ENCODE data around the gene LDLRAD3.
A peak's percentile ranks its signal among the peaks of the same experiment; 100 is the strongest.

Gene LDLRAD3

GRCh38 chr11:36253238-36253637 is 309.4 kb downstream of the LDLRAD3 start:
- no peak for DNase-seq

GRCh38 chr11:36254713-36255112 is 310.9 kb downstream of the LDLRAD3 start:
- DNase-seq: no peak

GRCh38 chr11:36257351-36257750 is 313.5 kb downstream of the LDLRAD3 start:
- no peak for DNase-seq

GRCh38 chr11:36258730-36259360 is 315.0 kb downstream of the LDLRAD3 start:
- DNase-seq: peak; percentile 37

- no peak for DNase-seq
Observed at GRCh38 chr11:36261094-36261493, 317.2 kb downstream of the LDLRAD3 start.

DNA sequence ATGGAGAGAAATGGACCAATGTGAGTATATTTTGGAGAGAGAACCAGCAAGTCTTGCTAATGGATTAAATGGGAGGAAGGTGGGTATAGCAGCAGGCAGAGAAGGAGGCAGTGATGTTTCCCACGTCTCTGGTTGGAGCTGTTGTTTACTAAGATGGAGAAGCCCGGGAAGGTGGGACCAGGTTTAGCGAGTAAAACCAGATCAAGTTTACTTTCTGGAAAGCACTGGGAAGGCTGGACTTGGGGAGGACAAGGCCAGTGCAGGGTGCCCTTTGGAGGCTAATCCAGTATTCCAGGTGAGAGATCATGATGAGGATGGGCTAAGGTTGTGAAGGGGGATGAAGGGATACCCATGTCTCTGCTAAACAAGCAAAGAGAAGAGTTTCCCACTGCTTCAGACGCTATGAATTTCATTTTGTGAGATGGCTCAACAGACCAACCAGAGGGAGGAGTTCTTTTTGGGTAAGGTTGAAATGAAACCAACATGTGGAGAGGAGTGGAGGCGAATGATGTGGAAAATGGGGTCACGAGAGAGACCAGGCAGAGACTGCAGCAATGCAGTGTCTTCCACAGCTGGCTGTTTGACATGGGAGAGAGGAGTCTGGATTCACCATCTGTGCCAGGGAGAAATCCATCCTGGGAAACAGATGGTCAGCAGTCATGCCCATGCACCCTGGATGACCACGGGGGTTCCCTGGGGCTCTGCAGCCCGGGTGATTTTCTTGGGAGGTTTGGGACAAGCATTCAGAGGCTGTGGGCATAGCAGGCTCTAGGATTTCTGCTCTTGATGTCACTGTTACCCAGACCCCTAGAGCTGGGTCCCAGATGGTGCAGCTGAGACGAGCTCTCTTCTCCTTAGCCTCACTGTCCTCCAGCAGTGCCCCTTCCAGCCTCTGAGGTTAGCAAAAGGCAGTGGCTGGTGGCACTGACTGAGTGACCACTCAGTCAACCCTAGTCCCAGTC is 320.4 kb downstream of the LDLRAD3 start:
- no peak for DNase-seq

GRCh38 chr11:36264973-36265344 is 321.1 kb downstream of the LDLRAD3 start:
- no peak for DNase-seq

DNA sequence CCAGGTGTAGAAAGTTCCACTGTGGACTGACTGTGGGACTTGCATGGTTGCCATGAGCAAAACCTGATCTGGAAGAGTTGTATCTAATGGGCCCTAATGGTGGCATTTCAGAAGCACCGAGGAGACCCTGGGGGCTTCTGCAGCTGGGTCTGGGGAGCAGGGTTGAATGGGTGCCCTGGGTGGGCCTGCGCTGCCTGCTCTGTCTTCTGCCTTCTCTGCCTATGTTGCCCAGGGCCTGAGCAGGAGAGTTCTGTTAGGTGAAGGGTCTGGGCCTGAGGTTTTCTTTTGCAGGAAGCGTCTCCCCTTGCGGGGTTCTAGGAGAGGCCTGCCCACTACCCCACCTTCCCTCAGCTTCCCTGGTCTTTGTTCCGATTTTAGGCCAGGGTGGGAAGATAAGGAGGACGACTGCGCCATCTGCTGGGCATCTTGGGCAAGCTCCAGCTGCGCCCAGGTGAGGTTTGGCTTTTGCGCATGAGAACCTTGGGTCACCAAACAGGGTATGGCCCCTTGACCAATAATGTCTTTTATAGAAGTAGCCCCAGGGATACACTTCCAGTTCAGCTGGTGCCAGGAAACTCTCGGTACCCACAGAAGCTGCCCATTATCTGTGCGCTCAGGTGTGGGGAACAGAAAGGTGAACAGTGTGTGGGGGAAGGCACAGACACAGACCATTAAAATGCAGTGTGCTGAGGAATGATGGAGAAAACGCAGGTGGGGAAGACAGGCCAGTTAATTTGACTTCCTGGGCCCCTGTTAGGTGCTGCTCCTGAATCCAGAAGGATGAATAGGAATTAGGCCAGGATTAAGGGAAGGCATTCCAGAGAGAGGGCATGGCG is 322.1 kb downstream of the LDLRAD3 start:
- peak; percentile 51 for DNase-seq

- no peak for DNase-seq
Observed at GRCh38 chr11:36266767-36267166, 322.9 kb downstream of the LDLRAD3 start.

- no peak for DNase-seq
Observed at GRCh38 chr11:36268337-36268985, 324.6 kb downstream of the LDLRAD3 start.

DNA sequence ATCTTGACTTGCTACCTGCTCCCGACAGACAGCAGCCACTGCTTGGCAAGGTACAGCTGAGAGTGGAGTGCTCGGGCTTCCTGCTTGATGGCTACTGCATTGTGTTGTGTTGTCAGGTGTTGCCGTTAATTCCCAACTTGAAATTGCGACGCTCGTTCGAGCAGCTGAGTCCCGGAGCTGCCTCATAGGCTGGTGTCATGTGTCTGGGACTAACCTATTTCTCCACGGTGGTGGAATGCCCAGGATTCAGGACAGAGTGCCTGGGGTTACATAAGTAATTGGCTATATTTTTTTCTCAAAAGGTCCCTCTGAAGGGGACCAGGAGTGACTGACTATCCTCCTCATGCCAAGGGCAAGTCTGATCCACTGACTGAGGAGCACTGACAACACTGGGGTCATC is 326.8 kb downstream of the LDLRAD3 start:
- DNase-seq: no peak

DNA sequence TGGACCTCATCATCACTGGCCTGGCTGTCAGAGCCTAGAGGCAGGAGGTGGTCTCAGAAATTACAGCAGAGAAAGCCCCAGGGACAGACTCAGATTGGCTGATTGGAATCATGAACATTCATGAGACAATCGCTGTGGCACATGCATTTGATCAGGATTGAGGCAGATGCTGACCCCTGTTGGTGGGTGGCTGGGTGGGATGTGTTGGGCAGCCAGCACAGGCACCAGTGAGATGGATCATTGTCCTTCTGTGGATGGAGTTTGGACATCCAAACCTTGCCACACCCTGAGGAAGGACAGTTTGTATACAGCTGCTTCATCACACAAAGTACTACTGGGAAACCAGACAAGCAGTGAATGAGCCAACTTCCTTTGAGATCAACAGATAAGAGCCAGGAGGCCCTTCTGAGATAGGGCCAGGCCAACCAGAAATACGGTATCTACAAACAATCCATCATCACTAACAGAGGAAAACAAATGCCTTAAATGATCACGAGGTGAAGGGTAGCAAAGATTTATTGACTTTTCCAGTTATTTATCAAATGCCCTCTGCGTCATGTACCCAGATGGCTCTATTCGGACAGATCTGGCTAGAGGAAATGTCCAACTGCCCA is 328.0 kb downstream of the LDLRAD3 start:
- DNase-seq: no peak

GRCh38 chr11:36273110-36273509 is 329.2 kb downstream of the LDLRAD3 start:
- DNase-seq: no peak

DNA sequence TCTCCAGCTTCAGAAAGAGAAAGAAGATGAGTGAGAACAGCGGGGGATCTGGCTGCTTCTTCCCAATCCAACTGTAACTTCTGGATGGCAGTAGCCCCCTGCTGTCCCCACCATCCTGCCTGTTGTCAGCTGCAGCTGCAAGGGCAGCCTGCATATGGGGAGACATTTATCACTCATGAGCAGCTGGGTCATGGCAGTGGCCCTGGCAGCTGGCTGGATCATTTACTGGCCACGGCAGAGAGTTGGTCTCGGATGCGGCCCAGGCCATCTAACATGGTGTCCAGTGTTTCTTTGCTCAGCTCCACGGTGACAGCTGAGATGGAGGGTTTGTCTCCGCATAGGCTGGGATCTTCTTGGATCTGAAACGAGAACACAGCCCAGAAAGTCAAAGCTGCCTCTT is 330.6 kb downstream of the LDLRAD3 start:
- DNase-seq: no peak

DNA sequence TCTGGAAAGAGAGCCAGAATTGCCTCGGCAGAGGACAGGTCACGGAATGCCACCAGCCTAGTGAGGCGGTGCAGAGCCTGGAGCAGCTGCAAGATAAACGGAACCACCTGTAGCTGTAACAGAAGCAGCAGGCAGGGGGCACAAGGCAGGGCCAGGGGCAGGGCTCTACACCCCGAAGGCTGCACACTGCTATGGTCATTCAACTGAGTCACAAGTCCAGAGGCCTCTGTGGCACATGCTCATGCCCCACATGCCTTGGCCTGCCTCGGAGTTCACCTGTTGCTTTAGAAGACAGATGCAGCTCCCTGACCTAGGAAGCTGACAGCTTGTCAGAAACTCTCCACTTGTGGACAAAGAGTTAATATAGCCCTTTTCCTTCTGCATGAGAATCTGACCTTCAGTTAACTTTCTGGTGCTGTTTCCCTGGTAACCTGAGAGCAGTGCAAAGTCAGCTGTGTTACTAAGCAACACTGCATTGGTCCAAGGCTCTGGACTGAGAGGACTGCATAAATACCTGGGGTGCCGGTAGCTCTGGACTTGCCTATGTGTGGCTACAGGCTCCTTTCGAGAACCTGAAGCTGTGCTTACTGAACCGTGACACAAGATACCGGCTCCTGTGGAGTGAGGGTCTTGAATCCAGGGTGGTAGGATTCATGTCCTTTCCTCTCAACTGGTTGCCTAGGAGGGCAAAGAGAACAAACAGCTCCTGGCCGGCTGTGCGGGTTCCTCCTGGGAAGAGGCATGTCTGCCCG is 334.8 kb downstream of the LDLRAD3 start:
- DNase-seq: no peak

DNA sequence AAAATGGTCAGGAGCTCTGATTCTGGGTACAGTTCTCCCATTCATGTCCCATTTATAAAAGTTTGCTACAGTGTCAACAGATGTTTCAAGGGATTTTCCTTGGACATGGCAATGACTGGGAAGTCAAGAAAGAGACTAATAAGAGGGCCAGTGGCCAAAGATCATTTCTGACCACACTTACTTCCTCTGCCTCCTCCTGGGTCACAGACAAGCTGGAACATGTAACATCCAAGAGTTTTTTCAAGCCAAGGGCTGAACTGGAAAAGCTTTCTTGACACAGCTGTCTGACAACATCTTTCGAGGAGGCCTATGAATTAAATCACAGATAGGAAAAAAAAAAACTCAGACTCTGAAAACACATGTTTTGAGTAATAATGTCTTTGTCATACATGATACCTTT is 336.7 kb downstream of the LDLRAD3 start:
- no peak for DNase-seq

All from RPMI8226 (cell line).